ENCODE measurements around the gene ROBO1.

The ROBO1 gene

GRCh38 chr3:79636372-79636771 is 131.4 kb downstream of the ROBO1 start:
- Mint-ChIP-seq H3K4me1 (no peaks in the 10 kb centered on the region), H3K36me3 (no peaks in the 10 kb centered on the region), H3K4me3 (no peak overlapping the region), H3K9me3 (peaks cover 12% of the 10 kb centered on the region), H3K27ac (no peak overlapping the region)
- DNase-seq (ENCODE audit: low spot score in 2 of 2) (no peak), ATAC-seq (no peak)

GRCh38 chr3:79632842-79633241 is 135.0 kb downstream of the ROBO1 start:
- ATAC-seq (no peak), DNase-seq (ENCODE audit: low spot score in 2 of 2) (no peak)
- H3K36me3 Mint-ChIP-seq = no peaks in the 10 kb centered on the region
- peaks cover 17% of the 10 kb centered on the region for H3K9me3 Mint-ChIP-seq
- H3K4me1 Mint-ChIP-seq = no peaks in the 10 kb centered on the region
- no peak overlapping the region for H3K4me3 Mint-ChIP-seq
- H3K27ac Mint-ChIP-seq = no peak overlapping the region

- Mint-ChIP-seq H3K4me1 (no peaks in the 10 kb centered on the region), H3K36me3 (no peaks in the 10 kb centered on the region), H3K9me3 (peaks cover 43% of the 10 kb centered on the region), H3K27ac (no peak overlapping the region), H3K4me3 (no peak overlapping the region)
- no peak for ATAC-seq
- DNase-seq (ENCODE audit: low spot score in 2 of 2) = no peak
Measured at GRCh38 chr3:79618883-79619282, 148.9 kb downstream of the ROBO1 start.

GRCh38 chr3:79606414-79606813 is 161.4 kb downstream of the ROBO1 start:
- no peak for DNase-seq (ENCODE audit: low spot score in 2 of 2)
- Mint-ChIP-seq H3K4me1 (no peaks in the 10 kb centered on the region), H3K9me3 (peaks cover 24% of the 10 kb centered on the region), H3K36me3 (no peaks in the 10 kb centered on the region), H3K27ac (no peak overlapping the region), H3K4me3 (no peak overlapping the region)
- no peak for ATAC-seq

- no peak overlapping the region for H3K4me3 Mint-ChIP-seq
- no peak for ATAC-seq
- no peak overlapping the region for H3K27ac Mint-ChIP-seq
- no peaks in the 10 kb centered on the region for H3K36me3 Mint-ChIP-seq
- H3K4me1 Mint-ChIP-seq = no peaks in the 10 kb centered on the region
- peaks cover 23% of the 10 kb centered on the region for H3K9me3 Mint-ChIP-seq
- DNase-seq (ENCODE audit: low spot score in 2 of 2) = no peak
Measured at GRCh38 chr3:79604681-79605080, 163.1 kb downstream of the ROBO1 start.

DNA sequence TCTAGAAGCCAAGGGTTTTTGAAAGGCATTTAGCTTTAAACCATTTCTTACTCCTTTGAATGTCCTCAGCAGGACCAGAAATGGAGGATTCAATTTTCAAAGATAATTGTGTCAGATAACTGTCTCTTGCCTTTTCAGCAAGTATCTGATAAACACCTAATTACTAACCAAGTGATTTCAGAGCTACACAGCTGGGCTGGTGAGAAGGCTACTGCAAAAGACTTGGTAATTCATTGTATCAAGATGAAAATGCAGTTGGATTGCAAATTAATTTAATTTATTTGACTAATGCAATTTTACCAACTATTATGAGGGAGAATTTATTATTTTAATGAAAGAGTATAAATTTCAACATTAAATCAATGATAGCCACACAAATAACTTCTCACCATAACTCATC is 165.4 kb downstream of the ROBO1 start:
- Mint-ChIP-seq H3K4me3 (no peak overlapping the region), H3K36me3 (no peaks in the 10 kb centered on the region), H3K9me3 (peaks cover 24% of the 10 kb centered on the region), H3K4me1 (no peaks in the 10 kb centered on the region), H3K27ac (no peak overlapping the region)
- DNase-seq (ENCODE audit: low spot score in 2 of 2) (no peak), ATAC-seq (no peak)

DNA sequence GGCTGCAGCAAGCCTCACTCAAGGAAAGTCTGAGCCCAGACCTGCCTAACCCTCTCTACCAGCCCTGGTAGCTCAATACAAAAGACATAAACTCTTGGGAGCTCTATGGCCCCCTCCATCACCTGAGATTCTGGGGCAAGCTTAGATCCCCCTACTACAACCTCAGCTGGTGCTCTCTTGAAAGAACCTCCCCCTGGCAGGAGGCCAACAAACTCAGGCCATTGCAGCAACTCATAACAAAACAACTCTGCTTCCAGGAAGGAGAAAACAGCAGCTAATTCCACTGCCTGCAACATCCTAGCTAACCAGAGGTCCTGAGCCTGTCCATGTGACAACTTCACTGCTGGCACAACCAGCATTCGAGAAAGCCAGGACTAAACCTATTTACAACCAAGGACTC is 169.2 kb downstream of the ROBO1 start:
- no peak for DNase-seq (ENCODE audit: low spot score in 2 of 2)
- ATAC-seq = no peak
- H3K36me3 Mint-ChIP-seq = no peaks in the 10 kb centered on the region

DNA sequence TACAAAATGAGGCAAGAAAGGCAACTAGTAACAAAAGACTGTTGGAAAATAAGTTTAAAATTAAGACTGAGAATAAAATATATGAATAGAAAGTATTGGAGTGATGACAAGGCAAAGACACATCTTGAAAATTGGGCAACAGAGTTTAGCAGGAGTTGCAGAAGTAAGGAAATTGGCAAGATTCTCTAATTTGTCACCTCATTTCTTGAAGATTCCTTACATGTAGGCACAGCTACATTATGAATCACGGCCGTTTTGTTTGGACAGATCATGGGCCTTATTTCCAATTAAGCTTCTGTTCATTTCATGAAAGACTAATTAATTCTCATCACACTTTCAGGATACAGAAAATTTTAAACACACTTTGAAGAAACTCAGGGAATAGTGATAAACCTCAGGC is 170.1 kb downstream of the ROBO1 start:
- DNase-seq (ENCODE audit: low spot score in 2 of 2) (no peak), ATAC-seq (no peak)
- Mint-ChIP-seq H3K36me3 (no peaks in the 10 kb centered on the region), H3K27ac (no peak overlapping the region), H3K4me1 (no peaks in the 10 kb centered on the region), H3K4me3 (no peak overlapping the region), H3K9me3 (peaks cover 16% of the 10 kb centered on the region)

More for the DNA sequence above, 169.2 kb downstream of the ROBO1 start:
- peaks cover 15% of the 10 kb centered on the region for H3K9me3 Mint-ChIP-seq
- no peak overlapping the region for H3K4me3 Mint-ChIP-seq
- no peaks in the 10 kb centered on the region for H3K4me1 Mint-ChIP-seq
- H3K27ac Mint-ChIP-seq = no peak overlapping the region

DNA sequence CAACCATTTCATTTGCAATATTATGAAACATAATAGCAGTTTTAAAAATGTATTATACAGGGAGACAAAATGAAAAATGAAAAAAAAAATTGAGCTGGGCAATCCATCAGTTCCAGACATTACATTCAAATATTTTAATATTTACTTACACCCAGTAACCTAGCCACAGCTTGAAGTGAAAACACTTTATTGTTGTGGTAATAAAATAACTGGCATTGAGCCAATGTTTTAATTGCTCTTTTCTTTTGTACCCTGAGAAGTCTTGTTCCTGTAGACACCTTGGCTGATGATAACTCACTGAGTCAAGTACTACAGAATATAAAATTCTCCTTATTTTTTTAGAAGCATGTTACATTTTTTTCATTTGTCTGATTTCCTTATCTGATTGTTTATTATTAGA is 180.6 kb downstream of the ROBO1 start:
- DNase-seq (ENCODE audit: low spot score in 2 of 2) (no peak), ATAC-seq (no peak)
- peaks cover 10% of the 10 kb centered on the region for H3K9me3 Mint-ChIP-seq
- no peak overlapping the region for H3K4me3 Mint-ChIP-seq
- H3K36me3 Mint-ChIP-seq = no peaks in the 10 kb centered on the region
- H3K4me1 Mint-ChIP-seq = no peaks in the 10 kb centered on the region
- H3K27ac Mint-ChIP-seq = no peak overlapping the region

GRCh38 chr3:79586232-79586631 is 181.6 kb downstream of the ROBO1 start:
- Mint-ChIP-seq H3K36me3 (no peaks in the 10 kb centered on the region), H3K27ac (no peak overlapping the region), H3K9me3 (peaks cover 8% of the 10 kb centered on the region), H3K4me1 (no peaks in the 10 kb centered on the region), H3K4me3 (no peak overlapping the region)
- no peak for DNase-seq (ENCODE audit: low spot score in 2 of 2)
- no peak for ATAC-seq

DNA sequence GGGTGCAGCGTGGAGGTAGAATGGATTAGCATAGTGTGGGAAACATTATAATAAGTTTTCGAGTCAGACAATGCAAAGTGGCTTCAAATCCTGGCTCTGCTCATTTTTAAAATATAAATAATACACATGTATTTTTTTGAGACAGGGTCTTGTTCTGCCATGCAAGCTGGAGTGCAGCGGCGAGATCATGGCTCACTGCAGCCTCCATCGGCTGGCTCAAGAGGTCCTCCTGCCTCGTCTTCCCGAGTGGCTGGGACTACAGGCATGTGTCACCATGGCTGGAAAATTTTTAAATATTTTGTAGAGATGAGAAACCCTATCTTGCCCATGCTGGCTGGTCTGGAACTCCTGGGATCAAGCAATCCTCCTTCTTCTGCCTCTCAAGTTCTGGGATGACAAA is 194.9 kb downstream of the ROBO1 start:
- Mint-ChIP-seq H3K9me3 (peaks cover 8% of the 10 kb centered on the region), H3K4me1 (no peaks in the 10 kb centered on the region), H3K27ac (no peak overlapping the region), H3K4me3 (no peak overlapping the region), H3K36me3 (no peaks in the 10 kb centered on the region)
- DNase-seq (ENCODE audit: low spot score in 2 of 2) (no peak), ATAC-seq (no peak)

- Mint-ChIP-seq H3K9me3 (peaks cover 11% of the 10 kb centered on the region), H3K27ac (no peak overlapping the region), H3K36me3 (no peaks in the 10 kb centered on the region), H3K4me3 (no peak overlapping the region), H3K4me1 (no peaks in the 10 kb centered on the region)
- ATAC-seq = no peak
- DNase-seq (ENCODE audit: low spot score in 2 of 2) = no peak
Measured at GRCh38 chr3:79568938-79569337, 198.9 kb downstream of the ROBO1 start.

DNA sequence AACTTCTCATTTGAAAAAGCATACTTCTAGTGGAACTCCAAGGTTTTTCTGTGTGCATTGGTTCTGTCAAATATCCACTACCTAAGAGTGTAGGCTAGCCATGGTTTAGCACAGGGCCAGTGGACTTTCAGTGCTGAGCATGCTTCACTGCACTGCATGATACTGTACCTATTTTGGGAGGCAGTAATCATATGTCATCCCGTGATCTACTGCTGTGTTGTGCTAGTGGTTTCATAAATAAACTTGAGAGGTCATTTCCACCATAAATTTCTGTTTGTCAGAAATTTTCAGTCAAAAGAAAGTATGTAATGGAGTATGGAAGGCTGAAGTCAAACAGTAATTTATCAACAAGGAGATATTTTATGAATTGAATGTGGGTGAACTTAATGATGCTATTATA is 203.6 kb downstream of the ROBO1 start:
- Mint-ChIP-seq H3K27ac (no peak overlapping the region), H3K9me3 (peaks cover 12% of the 10 kb centered on the region), H3K4me1 (no peaks in the 10 kb centered on the region), H3K4me3 (no peak overlapping the region), H3K36me3 (no peaks in the 10 kb centered on the region)
- no peak for DNase-seq (ENCODE audit: low spot score in 2 of 2)
- ATAC-seq = no peak

- ATAC-seq = no peak
- no peak for DNase-seq (ENCODE audit: low spot score in 2 of 2)
- Mint-ChIP-seq H3K4me1 (no peaks in the 10 kb centered on the region), H3K9me3 (peaks cover 12% of the 10 kb centered on the region), H3K36me3 (no peaks in the 10 kb centered on the region), H3K4me3 (no peak overlapping the region), H3K27ac (no peak overlapping the region)
Measured at GRCh38 chr3:79560698-79561097, 207.1 kb downstream of the ROBO1 start.

GRCh38 chr3:79558943-79559342 is 208.9 kb downstream of the ROBO1 start:
- Mint-ChIP-seq H3K4me3 (no peak overlapping the region), H3K4me1 (no peaks in the 10 kb centered on the region), H3K9me3 (peaks cover 16% of the 10 kb centered on the region), H3K27ac (no peak overlapping the region), H3K36me3 (no peaks in the 10 kb centered on the region)
- DNase-seq (ENCODE audit: low spot score in 2 of 2) (no peak), ATAC-seq (no peak)

DNA sequence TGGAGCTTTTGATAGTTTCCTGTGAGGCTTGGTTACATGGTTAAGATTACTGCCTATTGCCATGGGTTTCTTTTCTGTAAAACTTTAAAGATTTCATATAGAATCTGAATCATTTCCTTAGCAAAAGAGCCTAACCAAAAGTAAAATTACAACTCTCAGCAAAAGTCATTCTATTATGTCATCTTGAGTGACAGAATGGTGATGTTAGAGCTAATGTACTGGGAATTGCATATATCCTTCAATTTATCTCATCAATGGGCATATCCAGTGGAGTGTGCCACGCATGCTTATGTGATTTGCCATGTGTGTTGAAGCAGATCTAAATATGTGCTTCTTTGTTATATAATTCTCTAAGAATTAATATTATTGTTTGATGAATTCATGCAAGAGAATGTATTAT is 212.1 kb downstream of the ROBO1 start:
- DNase-seq (ENCODE audit: low spot score in 2 of 2) (no peak), ATAC-seq (no peak)
- H3K4me3 Mint-ChIP-seq = no peak overlapping the region
- H3K36me3 Mint-ChIP-seq = no peaks in the 10 kb centered on the region
- no peak overlapping the region for H3K27ac Mint-ChIP-seq
- H3K4me1 Mint-ChIP-seq = no peaks in the 10 kb centered on the region
- peaks cover 12% of the 10 kb centered on the region for H3K9me3 Mint-ChIP-seq

- H3K4me3 Mint-ChIP-seq = no peak overlapping the region
- no peaks in the 10 kb centered on the region for H3K36me3 Mint-ChIP-seq
- DNase-seq (ENCODE audit: low spot score in 2 of 2) (no peak), ATAC-seq (no peak)
- H3K4me1 Mint-ChIP-seq = no peaks in the 10 kb centered on the region
- H3K9me3 Mint-ChIP-seq = peaks cover 14% of the 10 kb centered on the region
- no peak overlapping the region for H3K27ac Mint-ChIP-seq
Measured at GRCh38 chr3:79551997-79552396, 215.8 kb downstream of the ROBO1 start.
